ENCODE results near the gene HMOX2. TPM values are rescaled to one million over a fixed set of nuclear protein-coding genes. Genes with fewer than 3 reads are reported as not detected.

Gene HMOX2
- total and polyA plus RNA-seq, 2 of the 13 experiments (the other 11 are each of a cell fraction or from before 2014, with no cell fraction given): 60.3 to 70.4 TPM

DNA sequence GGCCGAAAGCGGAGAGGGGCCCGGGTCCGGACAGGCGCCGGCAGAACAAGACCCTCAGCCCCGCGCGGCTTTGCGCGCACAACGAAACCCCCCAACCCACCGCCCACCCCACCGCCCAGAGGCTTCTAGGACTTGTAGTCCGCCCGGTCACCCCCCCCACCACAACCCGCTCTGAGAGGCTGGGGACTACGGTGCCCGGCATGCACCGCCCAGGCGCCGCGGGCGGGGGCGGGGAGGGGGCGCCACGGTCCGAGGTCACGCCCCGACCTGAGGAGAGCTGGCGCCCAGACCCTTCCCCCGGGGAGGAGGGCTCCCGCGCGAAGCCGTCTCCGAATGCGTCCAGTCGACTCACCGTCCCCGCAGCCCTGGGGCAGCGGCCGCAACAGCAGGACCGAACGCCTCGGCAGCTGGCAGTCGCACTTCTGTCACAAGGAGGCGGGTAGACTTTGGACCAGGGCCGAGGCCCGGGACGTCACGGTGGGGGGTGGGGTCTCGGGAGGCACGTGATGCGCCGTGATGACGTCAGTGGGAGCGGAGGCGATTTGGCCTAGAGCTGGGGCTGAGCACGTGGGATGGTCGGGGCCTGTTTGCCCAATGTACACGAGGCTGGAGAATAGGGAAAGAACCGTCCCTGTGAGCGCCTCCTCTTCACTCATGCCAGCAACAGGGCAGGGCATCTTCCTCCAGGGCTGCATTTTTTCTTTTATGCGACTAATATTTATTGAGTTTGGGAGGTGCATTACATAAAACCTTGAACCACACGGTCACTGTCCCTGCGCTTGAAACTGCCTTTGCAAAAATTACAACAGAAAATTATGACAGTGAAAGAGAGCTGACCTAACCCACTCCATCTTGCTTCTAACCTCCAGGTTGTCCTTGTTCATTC is 62.4 kb downstream of the HMOX2 start, which contains the start of gene CDIP1 (continued):
- peak; percentile 98 for TF ChIP-seq ZNF318 (CRISPR knock-in tag; IDR thresholded peaks at IDR 0.05)
- TF ChIP-seq ZSCAN20 (CRISPR knock-in tag; IDR thresholded peaks at IDR 0.05; ENCODE audit: borderline replicate concordance): peak; percentile 98
- peak; percentile 85 for TF ChIP-seq NCOA2 (CRISPR knock-in tag; IDR thresholded peaks at IDR 0.05)
- peak; percentile 84 for TF ChIP-seq ZBTB39 (CRISPR knock-in tag; IDR thresholded peaks at IDR 0.05)
- peak; percentile 99 for TF ChIP-seq ZNF782 (CRISPR knock-in tag; IDR thresholded peaks at IDR 0.05; ENCODE audit: borderline replicate concordance)
- peak; percentile 95 for TF ChIP-seq TERF1 (CRISPR knock-in tag; IDR thresholded peaks at IDR 0.05)
- peak; percentile 98 for TF ChIP-seq BHLHE40 (IDR thresholded peaks at IDR 0.05; ENCODE audit: low read length)
- peak; percentile 53 for TF ChIP-seq TBX3 (IDR thresholded peaks at IDR 0.05; ENCODE audit: borderline replicate concordance)
- TF ChIP-seq ARID3A (IDR thresholded peaks at IDR 0.05; ENCODE audit: low read depth, low read length): no peak
- TF ChIP-seq MBNL3 (CRISPR knock-in tag; conservative IDR thresholded peaks at IDR 0.05): no peak
- TF ChIP-seq CHD4 (IDR thresholded peaks at IDR 0.05; ENCODE audit: borderline replicate concordance, low read length): no peak
- TF ChIP-seq ZBTB44 (CRISPR knock-in tag; IDR thresholded peaks at IDR 0.05): peak; percentile 96
- peak; percentile 97 for TF ChIP-seq ZNF264 (CRISPR knock-in tag; IDR thresholded peaks at IDR 0.05)
